GF-D8 (cell line): ENCODE measurements around the gene TYW5.

ENCODE experiments used
- DNase-seq: peaks from one replicate; lab custom pipeline; 2025; lab: John Stamatoyannopoulos, UW

Gene TYW5, protein sequence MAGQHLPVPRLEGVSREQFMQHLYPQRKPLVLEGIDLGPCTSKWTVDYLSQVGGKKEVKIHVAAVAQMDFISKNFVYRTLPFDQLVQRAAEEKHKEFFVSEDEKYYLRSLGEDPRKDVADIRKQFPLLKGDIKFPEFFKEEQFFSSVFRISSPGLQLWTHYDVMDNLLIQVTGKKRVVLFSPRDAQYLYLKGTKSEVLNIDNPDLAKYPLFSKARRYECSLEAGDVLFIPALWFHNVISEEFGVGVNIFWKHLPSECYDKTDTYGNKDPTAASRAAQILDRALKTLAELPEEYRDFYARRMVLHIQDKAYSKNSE

GRCh38 chr2:199955339-199956061, at the start of gene TYW5, which contains the start of gene MAIP1:
TYW5 (minus strand) TSS chr2:199955491; CDS start chr2:199955470, 21 bp downstream.
MAIP1 (plus strand) TSS chr2:199955582; CDS start chr2:199955799, 217 bp downstream.
- peak; percentile 72 for DNase-seq

- no peak for DNase-seq
Measured at GRCh38 chr2:200003444-200003843, 48.2 kb upstream of the TYW5 start.

DNA sequence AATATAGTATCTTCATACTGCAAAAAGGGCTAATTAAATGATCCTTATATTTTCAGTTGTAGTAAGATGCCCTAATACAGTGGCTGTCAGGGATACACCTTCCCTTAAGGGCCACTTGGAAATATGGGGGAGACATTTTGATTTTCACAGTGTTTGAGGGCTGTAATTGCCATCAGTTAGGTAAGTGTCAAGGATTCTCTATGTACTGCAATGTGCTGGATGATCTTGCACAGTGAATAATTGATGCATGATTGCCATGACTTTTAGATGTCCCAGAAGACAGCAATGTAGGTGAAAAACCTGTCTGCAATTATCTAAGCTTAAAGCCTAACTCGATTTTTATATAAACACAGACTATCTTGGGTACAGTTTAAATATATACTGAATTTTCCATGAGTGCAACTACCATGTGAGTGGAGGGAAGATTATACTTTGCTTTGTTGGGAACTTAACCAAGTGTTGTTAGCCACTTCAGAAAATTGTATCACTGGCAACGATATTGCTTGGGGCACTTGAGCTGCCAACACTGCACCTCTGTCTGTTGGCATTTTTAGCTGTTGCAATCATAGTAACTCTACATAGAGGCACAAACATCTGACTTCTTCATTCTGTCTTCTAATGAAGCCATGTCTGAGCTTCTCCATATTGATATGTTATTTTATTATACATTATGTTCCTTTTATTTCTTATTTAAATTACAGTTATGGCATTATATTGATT, 45.3 kb upstream of the TYW5 start:
- no peak for DNase-seq

GRCh38 chr2:199999166-199999565, 43.9 kb upstream of the TYW5 start:
- no peak for DNase-seq

DNA sequence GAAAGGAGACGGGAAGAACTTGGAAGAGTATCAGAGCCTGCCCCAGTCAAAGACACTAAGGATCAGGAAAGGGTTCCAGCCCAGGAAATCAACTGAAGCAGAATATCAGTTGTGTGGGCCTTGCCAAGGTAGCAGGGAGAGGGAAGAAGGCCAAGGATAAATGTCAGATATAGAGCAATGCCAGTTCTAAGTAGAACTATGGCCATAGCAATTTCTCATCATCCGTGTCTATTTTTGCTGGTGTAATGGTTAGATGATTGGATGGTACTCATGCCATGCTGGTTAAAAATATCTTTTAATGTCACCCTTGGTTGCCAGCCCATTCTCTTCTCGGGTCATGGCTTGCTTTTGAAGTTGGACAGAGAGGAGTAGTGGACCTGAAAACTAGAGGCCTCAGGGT, 42.0 kb upstream of the TYW5 start:
- DNase-seq: no peak

- DNase-seq: no peak
Measured at GRCh38 chr2:199994896-199995295, 39.6 kb upstream of the TYW5 start.

- no peak for DNase-seq
Measured at GRCh38 chr2:199994371-199994770, 39.1 kb upstream of the TYW5 start.

- no peak for DNase-seq
Measured at GRCh38 chr2:199992296-199992695, 37.0 kb upstream of the TYW5 start.

GRCh38 chr2:199991691-199992090, 36.4 kb upstream of the TYW5 start:
- no peak for DNase-seq

- DNase-seq: no peak
Measured at GRCh38 chr2:199989822-199990221, 34.5 kb upstream of the TYW5 start.

- DNase-seq: no peak
Measured at GRCh38 chr2:199988151-199988550, 32.9 kb upstream of the TYW5 start.

DNA sequence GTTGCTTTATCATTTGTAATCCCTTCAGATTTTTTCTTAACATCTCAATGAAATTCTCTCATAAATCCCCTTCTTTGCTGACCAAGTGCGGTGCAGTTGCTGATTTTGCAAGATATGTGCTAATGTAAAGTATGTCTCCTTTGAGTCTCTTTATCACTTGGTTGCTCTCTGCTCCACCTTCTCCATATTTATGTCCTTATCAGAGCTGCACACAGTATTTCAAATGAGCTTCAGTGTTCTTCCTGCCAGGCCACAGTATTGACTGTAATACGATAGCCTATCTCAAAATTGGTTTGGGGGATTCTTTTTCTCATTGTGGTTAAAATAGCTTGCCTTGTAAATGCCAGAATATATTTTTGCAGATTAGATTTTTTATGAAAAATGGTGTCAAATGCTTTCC, 32.3 kb upstream of the TYW5 start:
- DNase-seq: no peak

- DNase-seq: peak; percentile 37
Measured at GRCh38 chr2:199985625-199986207, 30.4 kb upstream of the TYW5 start.

GRCh38 chr2:199984755-199985154, 29.5 kb upstream of the TYW5 start:
- DNase-seq: no peak

DNA sequence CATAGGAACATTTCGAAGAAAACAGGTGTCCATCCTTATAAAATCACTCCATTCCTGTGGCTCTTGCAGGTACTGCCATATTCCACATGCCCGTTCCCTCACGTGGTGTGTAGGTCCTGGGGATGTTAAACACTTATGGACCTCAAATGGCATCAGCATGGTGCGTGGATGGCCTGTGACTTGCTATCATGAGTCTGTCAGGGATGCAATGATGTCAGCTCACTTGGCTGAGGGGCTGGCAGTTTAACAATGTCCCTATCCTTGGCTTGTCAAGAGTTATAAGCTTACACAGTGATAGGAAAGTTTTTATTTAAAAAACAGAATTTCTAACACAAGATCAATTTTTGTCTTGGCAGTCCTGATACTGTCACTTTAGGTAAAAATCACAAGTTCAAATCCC, 28.9 kb upstream of the TYW5 start:
- no peak for DNase-seq

GRCh38 chr2:199983534-199983933, 28.2 kb upstream of the TYW5 start:
- DNase-seq: no peak

- DNase-seq: no peak
Measured at GRCh38 chr2:199982126-199982843, 27.0 kb upstream of the TYW5 start.

DNA sequence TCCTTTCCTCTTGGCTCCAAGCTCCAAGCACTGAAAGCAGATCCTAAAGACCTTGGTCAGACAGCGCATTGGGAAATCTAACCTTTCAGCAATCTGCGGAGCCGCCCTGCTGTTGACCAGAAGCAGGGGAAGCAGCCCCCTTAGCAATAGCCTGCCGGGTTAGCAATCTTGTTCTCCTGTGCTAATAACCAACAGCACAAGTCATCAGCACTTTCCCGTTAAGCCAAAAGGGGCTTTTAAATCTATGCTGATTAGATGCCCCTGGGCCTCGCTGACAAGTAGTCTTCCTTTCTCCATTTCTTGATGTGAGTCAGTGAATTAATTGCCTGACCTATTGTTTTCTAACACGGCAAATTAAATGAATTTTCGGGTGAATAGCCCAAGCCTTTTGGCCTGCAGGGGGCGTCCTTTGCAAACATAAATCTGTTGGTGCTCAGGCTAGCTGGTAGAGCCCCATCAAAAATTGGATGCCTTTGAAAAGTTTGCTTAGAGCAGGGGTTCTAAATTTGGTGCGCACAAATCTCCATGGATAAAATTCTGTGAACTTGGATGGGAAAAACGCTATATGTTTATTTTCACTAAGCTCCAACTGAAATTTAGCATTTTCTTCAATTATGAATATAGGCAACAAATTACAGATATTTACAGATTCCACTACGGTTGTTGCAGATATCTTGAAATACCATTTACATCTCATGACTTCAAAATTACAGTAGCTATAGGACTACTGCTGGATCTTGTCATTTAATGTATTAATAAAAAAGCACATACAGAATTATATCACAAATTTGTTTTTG, 24.7 kb upstream of the TYW5 start:
- DNase-seq: no peak

DNA sequence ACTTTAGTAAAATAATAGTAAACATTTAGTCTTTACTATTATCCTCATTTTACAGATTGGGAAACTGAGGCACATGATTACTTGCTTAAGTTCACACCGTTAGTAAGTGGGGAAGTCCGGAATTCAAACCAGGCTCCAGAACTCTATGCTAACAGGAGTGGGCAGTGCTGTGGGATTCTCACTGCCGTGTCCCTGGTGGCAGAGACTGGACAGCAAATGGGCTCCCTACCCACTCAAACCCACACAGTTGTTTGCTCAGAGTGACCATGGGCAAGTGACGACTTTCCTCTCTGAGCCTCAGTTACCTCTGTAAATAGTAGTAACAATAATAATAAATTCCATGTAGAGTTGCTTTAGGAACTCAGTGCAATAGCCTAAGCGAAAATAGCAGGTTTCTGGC, 24.1 kb upstream of the TYW5 start:
- no peak for DNase-seq

- DNase-seq: no peak
Measured at GRCh38 chr2:199977984-199978415, 22.7 kb upstream of the TYW5 start.
